ENCODE measurements around the gene TXNDC15.

DNA sequence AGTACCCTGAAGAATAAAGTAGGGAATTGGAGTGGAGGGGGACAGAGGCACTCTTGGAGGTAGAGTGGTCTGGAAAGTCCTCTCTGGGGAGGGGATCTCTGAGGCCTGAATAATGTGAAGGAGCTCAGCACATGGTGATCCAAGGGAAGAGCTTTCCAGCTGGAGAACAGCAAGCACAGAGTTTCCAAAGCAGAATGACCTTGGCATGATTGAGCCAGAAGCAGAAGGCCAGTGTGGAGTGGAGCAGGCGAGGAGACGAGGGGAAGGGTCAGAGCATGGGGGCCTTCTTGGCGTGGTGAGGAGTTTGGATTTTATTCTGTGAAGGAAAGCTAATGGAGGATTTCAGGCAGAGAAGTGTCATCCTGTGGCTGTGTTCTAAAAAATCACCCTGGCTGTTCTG is 39.1 kb downstream of the TXNDC15 start:
- TF ChIP-seq, protein P1, sequence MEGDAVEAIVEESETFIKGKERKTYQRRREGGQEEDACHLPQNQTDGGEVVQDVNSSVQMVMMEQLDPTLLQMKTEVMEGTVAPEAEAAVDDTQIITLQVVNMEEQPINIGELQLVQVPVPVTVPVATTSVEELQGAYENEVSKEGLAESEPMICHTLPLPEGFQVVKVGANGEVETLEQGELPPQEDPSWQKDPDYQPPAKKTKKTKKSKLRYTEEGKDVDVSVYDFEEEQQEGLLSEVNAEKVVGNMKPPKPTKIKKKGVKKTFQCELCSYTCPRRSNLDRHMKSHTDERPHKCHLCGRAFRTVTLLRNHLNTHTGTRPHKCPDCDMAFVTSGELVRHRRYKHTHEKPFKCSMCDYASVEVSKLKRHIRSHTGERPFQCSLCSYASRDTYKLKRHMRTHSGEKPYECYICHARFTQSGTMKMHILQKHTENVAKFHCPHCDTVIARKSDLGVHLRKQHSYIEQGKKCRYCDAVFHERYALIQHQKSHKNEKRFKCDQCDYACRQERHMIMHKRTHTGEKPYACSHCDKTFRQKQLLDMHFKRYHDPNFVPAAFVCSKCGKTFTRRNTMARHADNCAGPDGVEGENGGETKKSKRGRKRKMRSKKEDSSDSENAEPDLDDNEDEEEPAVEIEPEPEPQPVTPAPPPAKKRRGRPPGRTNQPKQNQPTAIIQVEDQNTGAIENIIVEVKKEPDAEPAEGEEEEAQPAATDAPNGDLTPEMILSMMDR (IDR thresholded peaks at IDR 0.05) = no peak
- TF ChIP-seq POLR2A (IDR thresholded peaks at IDR 0.05) = no peak

All from testis (tissue), 2 donors.